ENCODE data around the gene CLECL1.
"Not testable (repeated sequence)": the region's sequence is repeated elsewhere in the genome, so short reads cannot be mapped to it uniquely, and the experiment has no call there.

The CLECL1 gene

GRCh38 chr12:9694241-9694640, 38.7 kb downstream of the CLECL1 start:
- DNase-seq (ENCODE audit: low read depth), result no peak

- DNase-seq (ENCODE audit: low read depth), result no peak
Observed at GRCh38 chr12:9692909-9693308, 40.0 kb downstream of the CLECL1 start.

- DNase-seq (ENCODE audit: low read depth), result no peak
Observed at GRCh38 chr12:9687228-9687627, 45.7 kb downstream of the CLECL1 start.

- DNase-seq (ENCODE audit: low read depth), result no peak
Observed at GRCh38 chr12:9685915-9686314, 47.0 kb downstream of the CLECL1 start.

GRCh38 chr12:9685366-9685765, 47.5 kb downstream of the CLECL1 start:
- DNase-seq (ENCODE audit: low read depth), result not testable (repeated sequence)

- not testable (repeated sequence) for DNase-seq (ENCODE audit: low read depth)
Observed at GRCh38 chr12:9682949-9683348, 49.9 kb downstream of the CLECL1 start.

GRCh38 chr12:9682508-9682907, 50.4 kb downstream of the CLECL1 start:
- DNase-seq (ENCODE audit: low read depth), result not testable (repeated sequence)

- DNase-seq (ENCODE audit: low read depth), result no peak
Observed at GRCh38 chr12:9674226-9674590, 58.7 kb downstream of the CLECL1 start.

GRCh38 chr12:9673404-9674225, 59.3 kb downstream of the CLECL1 start:
- no peak for DNase-seq (ENCODE audit: low read depth)
